CD4-positive, alpha-beta T cell treated with Interleukin-17A for 4 hours (primary cell): ENCODE data around the gene RAB31.

ENCODE experiments used
- DNase-seq: peaks from one replicate; pipeline ENCODE4 v3.0.0-alpha.2; 2020; ENCODE audit warnings: mixed read lengths

The RAB31 gene

DNA sequence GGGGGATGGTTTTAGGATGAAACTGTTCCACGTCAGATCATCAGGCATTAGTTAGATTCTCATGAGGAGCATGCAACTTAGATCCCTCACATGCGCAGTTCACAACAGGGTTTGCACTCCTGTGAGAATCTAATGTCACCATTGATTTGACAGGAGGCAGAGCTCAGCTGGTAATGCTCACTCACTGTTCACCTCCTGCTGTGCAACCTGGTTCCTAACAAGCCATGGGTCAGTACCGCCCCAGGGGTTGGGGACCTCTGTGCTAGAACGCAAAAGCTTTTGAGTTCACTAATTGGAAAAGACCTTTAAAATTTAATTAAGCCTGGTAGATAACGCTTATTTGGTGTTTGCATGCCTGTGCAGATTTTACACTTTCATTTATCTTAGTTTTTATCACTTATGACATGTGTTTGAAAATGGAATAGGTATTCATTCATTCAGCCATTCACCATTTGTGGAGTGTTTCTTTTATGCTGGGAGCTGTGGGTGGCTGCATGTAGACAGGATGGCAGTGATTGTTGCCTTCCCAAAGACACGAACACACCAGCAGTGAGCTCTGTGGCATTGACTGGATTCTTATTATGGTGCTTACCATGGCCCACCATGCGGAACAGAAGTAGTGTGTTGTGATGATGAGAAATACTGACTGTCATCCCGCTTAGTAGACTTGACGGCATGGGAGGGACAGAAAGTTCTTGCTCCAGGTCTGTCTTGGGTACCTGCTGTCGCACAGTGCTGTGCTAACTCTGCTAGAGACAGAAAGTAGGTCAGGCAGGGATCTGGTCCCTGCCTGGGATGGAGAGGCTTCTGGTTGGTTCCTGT, 6.4 kb downstream of the RAB31 start:
- DNase-seq: no peak

DNA sequence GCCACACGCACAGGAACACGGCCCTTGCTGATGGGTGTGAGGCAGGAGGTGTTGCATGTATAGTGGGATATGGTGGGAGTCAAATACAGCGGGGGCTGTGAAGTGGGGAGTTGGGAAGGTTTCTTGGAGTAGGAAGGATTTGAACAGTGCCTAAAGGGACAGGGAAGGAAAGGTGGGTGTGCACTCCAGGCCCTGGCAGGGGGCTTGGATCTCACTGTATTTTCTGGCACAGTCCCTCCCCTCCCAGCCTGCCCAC, 6.9 kb downstream of the RAB31 start:
- DNase-seq: no peak

GRCh38 chr18:9715978-9716774, 8.1 kb downstream of the RAB31 start:
- no peak for DNase-seq

DNA sequence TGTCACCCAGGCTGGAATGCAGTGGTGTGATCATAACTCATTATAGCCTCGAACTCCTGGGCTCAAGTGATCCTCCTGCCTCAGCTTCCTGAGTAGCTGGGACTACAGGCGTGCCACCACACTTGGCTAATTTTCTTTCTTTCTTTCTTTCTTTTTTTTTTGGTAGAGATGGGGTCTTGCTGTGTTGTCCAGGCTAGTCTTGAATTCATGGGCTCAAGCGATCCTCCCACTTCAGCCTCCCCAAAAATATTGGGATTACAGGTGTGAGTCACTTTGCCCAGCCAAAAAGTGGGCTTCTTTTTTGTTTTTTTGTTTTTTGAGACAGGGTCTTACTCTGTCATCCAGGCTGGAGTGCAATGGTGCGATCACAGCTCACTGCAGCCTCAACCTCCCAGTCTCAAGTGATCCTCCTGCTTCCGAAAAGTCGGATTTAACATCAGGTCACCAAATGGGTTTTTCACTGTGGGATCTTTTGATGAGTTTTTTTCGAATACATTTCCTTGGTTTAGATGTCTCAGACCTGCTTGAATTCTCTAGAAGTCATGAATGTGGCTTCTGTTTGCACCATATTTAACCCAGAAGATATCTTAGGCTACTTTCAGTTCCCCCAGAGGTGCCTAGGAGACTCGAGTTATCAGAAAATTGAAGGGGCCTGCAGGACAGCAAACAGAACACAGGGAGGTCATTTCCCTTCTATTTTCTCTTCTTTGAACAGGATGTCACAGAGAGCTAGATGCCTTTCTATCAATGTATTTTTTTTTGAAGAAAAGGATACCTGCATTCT, 8.9 kb downstream of the RAB31 start:
- DNase-seq: no peak

GRCh38 chr18:9719421-9719981, 11.4 kb downstream of the RAB31 start:
- DNase-seq: no peak

DNA sequence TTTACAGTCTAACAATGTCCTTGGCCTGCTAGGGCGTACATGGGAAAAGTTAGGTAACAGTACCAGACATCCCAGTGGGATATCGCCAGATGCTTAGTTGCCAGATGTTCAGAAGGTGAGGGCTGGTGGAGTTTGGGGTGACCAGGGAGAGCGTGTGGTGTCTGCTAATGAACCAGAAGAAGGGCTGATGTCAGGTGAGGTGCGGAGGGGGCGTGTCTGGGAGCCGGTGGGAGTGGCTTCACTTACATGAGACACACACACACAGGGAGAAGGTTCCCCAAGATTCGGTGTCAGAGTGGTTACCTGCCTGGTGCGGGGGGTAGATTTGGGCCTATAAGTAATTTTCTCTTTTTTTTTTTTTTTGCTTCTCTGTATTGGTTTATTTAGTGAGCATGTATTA, 12.2 kb downstream of the RAB31 start:
- DNase-seq: no peak

DNA sequence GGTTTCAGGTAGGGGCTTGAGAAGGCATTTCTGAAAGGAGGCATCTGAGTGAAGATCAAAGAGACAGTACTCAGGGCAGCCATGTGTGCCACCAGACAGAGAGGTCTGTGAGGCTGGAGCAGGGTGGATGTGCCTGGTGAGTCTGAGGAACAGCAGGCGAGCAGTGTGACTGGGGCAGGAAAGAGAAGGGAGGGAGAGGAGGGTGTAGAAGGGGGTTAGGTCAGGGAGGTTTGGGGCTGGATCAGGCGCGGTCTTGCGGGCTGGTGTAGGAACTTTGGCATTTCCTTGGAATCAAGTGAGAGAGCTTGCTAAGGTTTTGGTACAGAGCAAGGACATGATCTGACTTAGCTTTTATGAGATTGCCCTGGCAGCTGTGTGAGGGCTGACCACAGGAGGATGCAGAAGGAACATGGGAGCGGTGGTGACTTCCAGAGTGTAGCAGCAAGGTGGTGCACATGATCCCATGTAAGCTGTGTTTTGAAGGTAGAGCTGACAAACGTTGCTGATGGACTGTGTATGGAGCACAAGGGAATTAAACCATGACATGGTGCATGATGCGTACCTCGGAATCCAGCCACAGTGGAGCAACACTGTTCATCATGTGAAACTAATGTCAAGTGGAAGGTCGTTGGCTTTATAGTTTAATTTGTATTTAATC, 13.9 kb downstream of the RAB31 start:
- DNase-seq: no peak

GRCh38 chr18:9722691-9723090, 14.6 kb downstream of the RAB31 start:
- no peak for DNase-seq

DNA sequence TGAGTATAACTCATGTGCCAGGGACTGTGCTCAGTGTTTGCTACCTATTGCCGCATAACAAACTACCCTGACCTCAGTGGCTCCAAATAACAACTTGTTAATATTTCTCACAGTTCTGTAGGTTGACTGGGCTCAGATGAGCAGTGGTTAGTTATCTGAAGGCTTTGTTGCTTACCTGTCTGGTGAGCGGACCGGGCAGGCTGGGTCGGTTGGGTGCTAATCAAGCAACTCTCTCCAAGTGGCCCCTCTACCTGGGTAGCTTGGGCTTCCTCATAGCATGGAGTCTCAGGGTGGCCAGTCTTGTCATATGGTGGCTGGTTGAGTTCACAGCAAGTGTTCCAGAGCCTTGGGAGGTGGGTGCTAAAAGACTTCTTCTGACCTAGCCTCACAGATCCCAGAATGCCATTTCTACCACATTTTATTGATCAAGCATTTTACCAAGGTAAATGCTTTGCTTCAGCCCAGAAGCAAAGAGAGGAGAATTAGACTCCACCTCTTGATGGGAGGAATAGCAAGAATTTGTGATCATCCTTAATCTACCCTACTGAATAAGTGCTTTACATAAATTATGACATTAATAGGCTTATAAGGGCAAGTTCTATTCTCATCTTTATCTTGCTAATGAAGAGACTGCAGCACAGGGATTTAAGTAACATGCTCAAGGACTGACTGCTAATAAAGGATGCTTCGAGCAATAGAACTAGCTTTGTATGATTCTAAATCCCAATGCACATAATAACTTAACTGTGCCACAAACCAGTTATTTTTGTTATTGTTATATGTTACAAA, 16.9 kb downstream of the RAB31 start:
- DNase-seq: no peak

- DNase-seq: no peak
Measured at GRCh38 chr18:9726175-9726574, 18.1 kb downstream of the RAB31 start.

- no peak for DNase-seq
Measured at GRCh38 chr18:9726936-9727335, 18.8 kb downstream of the RAB31 start.

DNA sequence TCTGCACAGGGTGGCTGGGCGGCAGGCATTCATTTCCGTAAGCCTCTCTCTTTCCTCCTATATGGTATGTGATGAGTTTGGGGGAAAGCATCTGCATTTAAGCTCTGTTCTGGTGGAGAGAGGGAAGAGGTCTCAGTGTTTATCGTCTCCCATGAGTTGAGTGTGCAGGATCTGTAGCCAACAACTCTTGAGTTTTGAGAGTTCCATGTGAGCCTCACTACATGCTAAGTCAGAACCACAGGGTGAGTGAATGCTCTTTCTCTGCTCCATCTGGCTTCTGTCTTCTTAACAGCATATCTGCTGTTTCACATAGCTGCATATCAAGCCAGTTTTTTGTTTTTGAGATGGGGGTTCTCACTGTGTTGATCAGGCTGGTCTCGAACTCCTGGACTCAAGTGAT, 22.7 kb downstream of the RAB31 start:
- DNase-seq: no peak

DNA sequence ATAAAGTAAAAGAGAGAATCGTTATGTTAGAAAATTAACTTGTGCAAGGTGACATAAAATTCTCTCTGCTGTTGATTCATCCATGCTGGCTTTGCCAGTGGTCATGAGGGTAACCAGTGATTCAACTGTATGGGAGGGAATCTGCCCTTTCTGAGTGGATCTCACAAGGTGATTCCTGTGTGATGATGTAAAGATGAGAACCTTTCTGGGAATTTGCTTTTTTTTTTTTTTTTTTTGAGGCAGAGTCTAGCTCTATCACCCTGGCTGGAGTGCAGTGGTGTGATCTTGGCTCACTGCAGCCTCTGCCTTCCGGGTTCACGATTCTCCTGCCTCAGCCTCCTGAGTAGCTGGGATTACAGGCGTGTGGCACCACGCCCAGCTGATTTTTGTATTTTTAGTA, 23.3 kb downstream of the RAB31 start:
- no peak for DNase-seq

- DNase-seq: no peak
Measured at GRCh38 chr18:9732031-9732430, 23.9 kb downstream of the RAB31 start.

DNA sequence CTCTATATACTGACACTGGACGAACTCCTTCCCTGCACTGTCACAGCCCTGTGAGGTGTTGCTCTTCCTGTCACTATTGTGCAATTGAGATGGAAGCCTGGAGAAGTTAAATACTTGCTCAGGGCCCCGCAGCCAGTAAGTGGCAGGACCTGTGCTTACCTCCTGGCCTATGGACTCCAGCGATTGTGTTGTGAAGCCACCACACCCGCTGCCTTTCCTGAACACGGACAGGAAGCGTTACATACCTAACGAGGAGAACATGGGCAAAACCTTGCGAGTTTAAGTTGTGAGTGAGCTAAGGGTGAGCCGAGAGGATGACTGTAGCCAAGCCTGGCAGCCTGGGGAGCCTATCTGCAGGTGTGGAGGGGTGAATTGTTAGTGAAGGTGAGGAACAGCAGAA, 26.1 kb downstream of the RAB31 start:
- no peak for DNase-seq

DNA sequence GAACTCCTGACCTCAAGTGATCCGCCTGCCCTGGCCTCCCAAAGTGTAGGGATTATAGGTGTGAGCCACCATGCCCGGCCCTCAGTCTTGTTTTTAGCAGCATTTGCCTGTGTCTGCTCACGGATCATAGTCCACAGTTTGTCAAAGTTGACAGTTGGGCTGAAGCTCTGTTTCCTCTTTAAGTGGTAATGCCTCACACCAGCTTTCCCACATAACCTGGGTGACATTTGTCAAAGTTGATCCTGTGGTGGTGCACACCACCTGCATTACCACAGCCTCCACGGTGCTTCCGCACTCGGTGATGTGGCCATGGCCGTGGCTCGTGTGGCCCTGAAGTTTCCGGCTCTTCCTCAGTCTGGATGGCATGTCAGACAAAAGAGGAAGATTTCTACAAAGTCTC, 27.1 kb downstream of the RAB31 start:
- no peak for DNase-seq

- no peak for DNase-seq
Measured at GRCh38 chr18:9735879-9736278, 27.8 kb downstream of the RAB31 start.

DNA sequence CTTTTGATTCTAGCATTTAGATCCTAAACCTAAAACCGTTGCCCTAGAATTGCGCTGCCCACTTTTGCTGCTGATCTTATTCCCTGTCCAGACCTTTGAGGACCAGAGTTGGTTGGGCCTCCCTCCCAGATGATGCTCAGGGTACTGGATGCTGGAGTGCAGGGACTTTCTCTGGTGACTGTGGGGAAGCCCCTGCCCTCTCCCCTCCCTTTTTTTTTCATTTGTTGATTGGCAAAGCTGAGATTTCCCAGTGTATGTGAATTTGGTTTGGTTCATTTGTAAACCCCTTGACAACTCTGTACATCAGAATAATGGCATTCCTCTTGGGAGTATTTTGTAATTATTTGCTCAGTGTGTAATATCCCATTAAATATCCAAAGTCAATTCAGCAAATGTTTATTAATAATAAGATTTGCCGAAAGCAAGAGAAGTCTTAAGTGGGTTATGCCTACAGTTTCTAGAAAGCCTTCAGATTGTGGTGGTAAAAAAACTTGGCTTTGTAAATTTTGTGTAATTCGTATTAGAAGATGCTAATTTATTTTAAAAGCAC, 28.3 kb downstream of the RAB31 start:
- no peak for DNase-seq

- DNase-seq: no peak
Measured at GRCh38 chr18:9737006-9737405, 28.9 kb downstream of the RAB31 start.

DNA sequence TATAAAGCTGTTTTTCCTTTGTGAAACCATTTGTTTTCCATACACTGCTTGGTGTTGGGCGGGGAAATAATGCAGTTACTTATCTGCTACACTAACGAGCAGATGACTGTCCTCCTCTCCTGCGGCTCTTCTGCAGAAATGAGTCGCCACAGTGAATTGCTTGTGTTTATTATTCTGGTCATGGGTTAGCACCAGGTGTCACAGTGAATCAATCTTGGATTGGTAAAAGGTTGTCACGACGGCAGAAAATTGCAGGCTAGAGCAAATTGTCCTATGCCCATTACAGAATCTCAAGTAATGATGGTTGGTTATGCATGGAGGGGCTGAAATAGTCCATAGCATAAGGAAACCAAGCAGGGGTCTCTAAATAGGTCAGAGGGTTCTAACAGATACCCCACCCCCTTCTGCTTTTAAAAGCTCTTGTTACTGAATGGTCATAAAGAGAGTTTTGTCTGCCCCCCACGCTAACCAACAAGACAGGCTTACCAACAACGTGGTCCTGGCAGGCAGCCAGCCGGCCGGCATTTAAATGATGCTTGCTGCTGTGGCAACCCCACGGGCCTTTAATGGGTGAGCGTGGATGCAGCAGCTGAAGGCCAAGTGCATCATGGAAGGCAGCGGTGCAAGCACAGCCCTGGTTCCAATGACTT, 29.5 kb downstream of the RAB31 start:
- DNase-seq: no peak

DNA sequence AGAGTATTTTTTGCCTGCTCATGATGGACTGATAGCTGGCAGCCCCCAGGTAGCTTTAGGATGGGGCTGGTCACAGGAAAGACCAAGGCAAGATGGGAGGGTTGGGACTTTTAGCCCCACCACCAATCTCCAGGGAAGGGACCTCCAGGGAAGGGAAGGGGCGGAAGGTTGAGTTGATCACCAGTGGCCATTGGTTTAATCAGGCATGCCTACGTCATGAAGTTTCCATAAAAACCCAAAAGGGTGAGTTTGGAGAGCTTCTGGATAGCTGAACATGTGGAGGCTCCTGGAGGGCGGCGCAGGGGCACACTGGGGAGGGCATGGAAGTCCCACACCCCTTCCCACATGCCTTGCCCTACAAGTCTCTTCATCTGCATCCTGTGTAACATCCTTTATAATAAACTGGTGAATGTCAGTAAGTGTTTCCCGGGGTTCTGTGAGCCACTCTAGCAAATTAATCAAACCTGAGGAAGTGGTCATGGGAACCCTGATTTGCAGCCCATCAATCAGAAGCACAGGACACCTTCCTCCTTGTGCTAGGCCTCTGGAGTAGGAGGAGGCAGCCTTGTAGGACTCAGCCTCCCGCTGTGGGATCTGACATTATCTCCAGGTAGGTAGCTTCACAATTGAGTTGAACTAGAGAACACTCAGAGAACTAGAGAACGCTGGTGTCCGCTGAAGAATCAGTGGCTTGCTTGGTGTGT, 30.3 kb downstream of the RAB31 start:
- no peak for DNase-seq
